GM21825 (cell line): ENCODE results near the gene AMBP.

Experiments
- ATAC-seq: cut with Tn5 transposase; IDR thresholded peaks from one replicate; pipeline ENCODE4 v1.9.1; 2021; ENCODE audit warnings: mild to moderate bottlenecking, moderate library complexity; ENCODE audit not compliant: unreplicated experiment

The AMBP gene

GRCh38 chr9:114076237-114077161 lies 1.6 kb downstream of the AMBP start:
- no peak for ATAC-seq

- no peak for ATAC-seq
Measured at GRCh38 chr9:114075602-114076001, 2.5 kb downstream of the AMBP start.

GRCh38 chr9:114072184-114073140 lies 5.6 kb downstream of the AMBP start:
- ATAC-seq, result no peak

- no peak for ATAC-seq
Measured at GRCh38 chr9:114071197-114071795, 6.8 kb downstream of the AMBP start.

- no peak for ATAC-seq
Measured at GRCh38 chr9:114070188-114071103, 7.7 kb downstream of the AMBP start.

- ATAC-seq, result no peak
Measured at GRCh38 chr9:114069476-114070187, 8.5 kb downstream of the AMBP start.

GRCh38 chr9:114065304-114065703 lies 12.8 kb downstream of the AMBP start:
- ATAC-seq, result no peak

GRCh38 chr9:114061830-114062474 lies 16.1 kb downstream of the AMBP start:
- ATAC-seq, result no peak

GRCh38 chr9:114061292-114061691 lies 16.8 kb downstream of the AMBP start:
- ATAC-seq, result no peak

DNA sequence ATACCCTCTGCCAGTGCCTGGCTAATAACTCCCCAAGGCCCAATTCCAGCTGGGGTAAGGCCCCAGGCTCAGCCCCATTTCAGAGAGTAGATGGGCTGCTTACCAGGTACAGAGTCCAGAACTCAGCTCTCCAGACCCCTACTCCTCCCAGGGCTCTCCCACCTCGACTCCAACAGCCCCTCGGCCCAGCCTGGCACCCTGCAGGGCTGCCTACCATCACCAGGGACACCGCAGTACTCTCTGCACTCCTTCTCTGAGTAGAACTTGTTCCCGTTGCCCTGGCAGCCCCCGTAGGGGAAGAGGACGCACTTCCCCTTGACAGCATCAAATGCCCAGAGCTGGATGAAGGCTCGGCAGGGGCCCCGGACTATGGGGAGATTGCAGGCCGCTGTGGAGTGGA lies 17.4 kb downstream of the AMBP start:
- ATAC-seq, result no peak

DNA sequence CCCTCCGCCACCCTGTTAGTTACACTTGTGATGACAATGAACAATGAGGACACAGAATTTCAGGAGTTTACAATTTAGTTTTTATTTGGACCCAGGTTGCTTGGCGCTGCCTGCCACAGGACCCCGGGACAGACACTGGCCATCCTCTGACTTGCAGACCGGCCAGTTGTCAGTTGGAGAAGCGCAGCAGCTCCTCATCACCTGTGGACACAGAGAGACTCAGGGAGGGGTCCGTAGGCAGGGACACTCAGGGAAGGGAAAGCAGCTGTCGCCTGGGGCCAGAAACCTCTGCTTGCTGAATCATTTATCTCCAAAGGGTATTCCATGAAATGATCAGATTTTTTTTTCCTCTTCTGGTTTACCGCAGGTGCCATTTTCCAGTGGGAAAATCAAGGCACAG lies 18.0 kb downstream of the AMBP start:
- ATAC-seq, result no peak

DNA sequence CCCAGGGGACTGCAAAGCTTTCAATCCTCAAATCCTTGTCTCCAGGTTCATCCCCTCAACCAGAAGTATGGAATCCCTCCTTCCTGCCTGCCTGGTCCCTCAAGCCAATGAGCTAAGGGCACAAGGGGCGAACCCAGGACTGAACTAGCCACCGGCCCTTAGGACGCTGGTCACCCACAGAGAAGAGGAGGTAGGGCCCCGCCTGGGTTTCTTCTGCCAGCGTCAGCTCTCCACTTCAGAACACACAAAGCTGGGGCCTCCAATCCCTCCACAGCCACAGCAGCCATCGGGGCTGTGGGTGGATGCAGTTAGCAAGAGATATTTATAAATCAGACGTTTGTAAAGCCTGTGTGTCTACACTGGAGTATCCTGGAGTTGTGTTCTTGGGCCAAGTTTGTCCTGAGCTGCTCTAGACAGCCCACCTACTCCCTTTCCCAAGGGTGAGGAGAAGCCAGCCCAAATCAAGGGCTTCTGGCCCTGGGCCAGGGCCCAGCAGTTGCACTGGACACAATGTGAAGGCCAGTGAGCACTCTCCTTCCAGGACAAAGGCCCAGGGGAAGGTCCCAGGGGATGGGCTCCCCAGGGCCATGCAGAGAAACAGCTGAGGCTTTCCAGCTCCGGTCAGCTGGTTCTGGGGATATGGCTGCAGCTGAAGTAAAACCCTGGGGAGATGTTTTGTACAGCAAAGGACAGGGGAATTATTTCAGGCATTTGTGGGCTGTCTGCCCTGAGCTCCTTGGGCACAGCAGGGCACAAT lies 18.9 kb downstream of the AMBP start:
- no peak for ATAC-seq

GRCh38 chr9:114058688-114059046 lies 19.4 kb downstream of the AMBP start:
- ATAC-seq, result no peak

GRCh38 chr9:114057161-114057885 lies 20.8 kb downstream of the AMBP start:
- no peak for ATAC-seq

GRCh38 chr9:114056527-114056926 lies 21.6 kb downstream of the AMBP start:
- no peak for ATAC-seq

GRCh38 chr9:114055894-114056293 lies 22.2 kb downstream of the AMBP start:
- ATAC-seq, result no peak

GRCh38 chr9:114055061-114055460 lies 23.0 kb downstream of the AMBP start:
- no peak for ATAC-seq

DNA sequence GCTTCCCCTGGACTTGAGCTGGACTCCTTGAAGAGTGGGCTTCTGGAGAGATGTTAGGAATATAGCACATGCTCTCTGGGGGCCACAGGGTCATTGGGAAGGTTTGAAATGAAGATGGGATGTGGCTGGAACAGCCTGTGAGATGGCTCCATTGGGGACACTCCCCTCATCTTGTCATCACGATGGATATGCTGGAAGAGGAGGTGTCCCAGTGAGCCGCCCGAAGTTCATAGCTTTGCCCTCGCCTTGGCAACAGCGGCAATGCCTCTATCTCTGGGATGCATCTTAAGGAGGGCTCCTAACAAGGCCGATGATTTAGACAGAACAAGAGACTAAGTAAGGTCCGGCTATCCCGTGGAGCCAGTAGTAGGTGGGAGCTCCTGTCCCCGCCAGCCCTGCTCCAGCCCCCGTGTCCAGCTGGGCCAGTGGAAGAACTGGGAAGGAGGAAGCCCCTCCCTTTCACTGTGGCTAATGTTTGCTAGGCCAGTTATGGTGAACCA lies 23.9 kb downstream of the AMBP start:
- ATAC-seq, result no peak
